Caco-2 (cell line): ENCODE measurements around the gene ADRA2C. TPM values are rescaled to one million over a fixed set of nuclear protein-coding genes. Genes with fewer than 3 reads are reported as not detected.
A peak's percentile ranks its signal among the peaks of the same experiment; 100 is the strongest.

Source experiments
- BruUV-seq: library from RNA; stranded (reverse); fragments of 400-500 nt; replicated peaks from 2 replicates; lab custom pipeline; 2021; lab: Mats Ljungman, UMichigan
- CTCF ChIA-PET: fragments of 300-600 bp; sonication (Branson Sonifier 250); formaldehyde crosslinking; loops from one replicate; lab custom pipeline; 2022; ENCODE audit warnings: antibody characterized with exemption; lab: Charles Lee
- POLR2A ChIA-PET: fragments of 300-600 bp; sonication (Branson Sonifier 250); formaldehyde crosslinking; loops from one replicate; lab custom pipeline; 2022; ENCODE audit warnings: antibody characterized with exemption; lab: Charles Lee
- DNase-seq, 2 experiments: peaks; one replicate each; pipeline versions ENCODE4 v3.0.0 to v3.0.0-alpha.2; 2020 to 2022
- H3K27me3 ChIP-seq: replicated peaks from 2 replicates; pipeline ENCODE4 v1.6.0; 2011; ENCODE audit warnings: low read length; ENCODE audit not compliant: control insufficient read depth, insufficient read depth
- H3K36me3 ChIP-seq: 2 replicates; pipeline ENCODE4 v1.5.1; 2011; ENCODE audit warnings: low read length; ENCODE audit not compliant: control insufficient read depth, insufficient read depth
- H3K4me1 ChIP-seq: fragments of 250-450 bp; sonication (Bioruptor Pico); 2 replicates; pipeline ENCODE4 v1.5.1; 2020; ENCODE audit warnings: mild to moderate bottlenecking
- H3K4me3 ChIP-seq: 2 replicates; pipeline ENCODE4 v1.5.1; 2011; ENCODE audit warnings: low read depth, mild to moderate bottlenecking, control low read depth, low read length
- H3K9me3 ChIP-seq: fragments of 250-450 bp; sonication (Bioruptor Pico); 2 replicates; pipeline ENCODE4 v1.5.1; 2020; ENCODE audit warnings: mild to moderate bottlenecking, moderate library complexity
- H3K27ac Mint-ChIP-seq: one replicate; pipeline ENCODE4 v1.8.0; 2022; ENCODE audit warnings: mixed read lengths; ENCODE audit not compliant: unreplicated experiment
- H3K27me3 Mint-ChIP-seq: one replicate; pipeline ENCODE4 v1.8.0; 2022; ENCODE audit warnings: mixed read lengths; ENCODE audit not compliant: insufficient read depth, unreplicated experiment
- H3K36me3 Mint-ChIP-seq: one replicate; pipeline ENCODE4 v1.8.0; 2022; ENCODE audit warnings: mild to moderate bottlenecking, mixed read lengths; ENCODE audit not compliant: insufficient read depth, unreplicated experiment
- H3K4me1 Mint-ChIP-seq: one replicate; pipeline ENCODE4 v1.8.0; 2022; ENCODE audit warnings: low read depth, mixed read lengths; ENCODE audit not compliant: unreplicated experiment
- H3K4me3 Mint-ChIP-seq: one replicate; pipeline ENCODE4 v1.8.0; 2022; ENCODE audit warnings: mild to moderate bottlenecking, moderate library complexity, mixed read lengths; ENCODE audit not compliant: unreplicated experiment
- H3K9me3 Mint-ChIP-seq: one replicate; pipeline ENCODE4 v1.8.0; 2022; ENCODE audit warnings: mixed read lengths; ENCODE audit not compliant: unreplicated experiment
- CTCF ChIP-seq, 2 experiments: fragments of 200-600 bp in 1 of 2; IDR thresholded peaks; 1 replicate in 1 of 2; 2 replicates in 1 of 2; pipeline versions ENCODE4 v1.5.1 to v1.8.0; 2011 to 2022; ENCODE audit warnings: antibody characterized with exemption in 1 of 2, control low read depth in 1 of 2, inconsistent platforms in 1 of 2, low read depth in 1 of 2, low read length in 1 of 2, mild to moderate bottlenecking in 1 of 2, moderate library complexity in 1 of 2; ENCODE audit not compliant: insufficient read depth in 1 of 2, severe bottlenecking in 1 of 2, unreplicated experiment in 1 of 2
- intact Hi-C: fragments of 100-400 bp; cut with micrococcal nuclease; formaldehyde crosslinking; loops from one replicate; pipeline ENCODE4 v1.10.0; 2022; ENCODE audit not compliant: unreplicated experiment
- total RNA-seq: library from RNA; stranded (reverse); gene quantifications from 2 replicates; pipeline ENCODE4 v1.2.3, GENCODE V29; 2022

ADRA2C gene
- total RNA-seq, 1 experiment from 2014 or later: 11.7 TPM

GRCh38 chr4:3752022-3752421 is 14.2 kb upstream of the ADRA2C start:
- Histone ChIP-seq H3K9me3 (no peaks in the 10 kb centered on the region), H3K36me3 (no peaks in the 10 kb centered on the region), H3K4me3 (no peak overlapping the region), H3K27me3 (no peaks in the 10 kb centered on the region), H3K4me1 (no peaks in the 10 kb centered on the region)
- H3K9me3 Mint-ChIP-seq: no peaks in the 10 kb centered on the region
- BruUV-seq: no TSS peak
- H3K4me1 Mint-ChIP-seq: no peaks in the 10 kb centered on the region
- no peak for DNase-seq
- peaks cover 15% of the 10 kb centered on the region for H3K27me3 Mint-ChIP-seq
- TF ChIP-seq CTCF (IDR thresholded peaks at IDR 0.05; ENCODE audit: insufficient read depth in 1 of 2, low read depth in 1 of 2, low read length in 1 of 2, severe bottlenecking in 1 of 2, unreplicated experiment in 1 of 2): no peak
- intact Hi-C loops: no loop called here
- no peak overlapping the region for H3K27ac Mint-ChIP-seq
- no peaks in the 10 kb centered on the region for H3K36me3 Mint-ChIP-seq
- ChIA-PET POLR2A (no interaction called here), CTCF (no interaction called here)
- H3K4me3 Mint-ChIP-seq: no peak overlapping the region

DNA sequence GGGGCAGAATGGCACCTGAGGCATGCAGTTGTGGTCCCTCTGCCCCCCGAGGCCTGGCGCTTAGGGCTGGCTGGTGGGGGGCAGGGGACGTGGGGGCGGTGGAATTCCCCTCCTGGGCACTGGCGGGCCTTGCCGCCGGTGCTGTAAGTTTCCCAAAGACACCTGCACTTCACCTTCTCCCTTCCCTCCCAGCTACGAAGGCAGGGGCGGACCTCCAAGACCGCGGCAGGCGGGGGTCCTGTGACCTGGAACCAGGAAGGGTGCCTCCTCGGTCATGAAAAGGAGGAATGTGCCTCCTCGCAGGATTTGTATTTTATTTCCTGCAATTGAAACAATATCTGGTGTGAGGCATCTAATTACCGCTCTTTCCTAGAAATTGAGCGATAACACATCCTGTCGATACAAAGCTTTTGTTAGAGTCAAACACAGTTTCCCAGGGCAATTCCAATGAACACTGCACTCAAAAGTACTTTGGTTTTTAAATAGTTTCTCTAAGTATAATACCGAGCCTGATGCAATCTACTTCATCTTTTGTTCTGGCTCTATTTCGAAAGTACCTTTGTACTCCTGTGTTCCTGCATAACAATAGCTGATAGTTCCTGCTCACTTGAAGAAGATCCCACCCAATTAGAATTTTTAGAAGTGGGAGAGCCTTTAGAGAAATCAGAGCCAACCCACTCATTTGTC is 12.3 kb upstream of the ADRA2C start:
- no peak overlapping the region for H3K4me3 Mint-ChIP-seq
- peaks cover 3% of the 10 kb centered on the region for H3K27me3 Mint-ChIP-seq

GRCh38 chr4:3756343-3757059 is 9.7 kb upstream of the ADRA2C start:
- POLR2A ChIA-PET: no interaction called here
- Histone ChIP-seq H3K9me3 (no peaks in the 10 kb centered on the region), H3K4me3 (no peak overlapping the region), H3K36me3 (no peaks in the 10 kb centered on the region), H3K27me3 (no peaks in the 10 kb centered on the region), H3K4me1 (no peaks in the 10 kb centered on the region)
- CTCF ChIA-PET: no interaction called here
- H3K27me3 Mint-ChIP-seq: no peaks in the 10 kb centered on the region
- intact Hi-C loops: no loop called here
- DNase-seq: peak in 1 of 2 experiments; percentile 25
- TF ChIP-seq CTCF (IDR thresholded peaks at IDR 0.05; ENCODE audit: insufficient read depth in 1 of 2, low read depth in 1 of 2, low read length in 1 of 2, severe bottlenecking in 1 of 2, unreplicated experiment in 1 of 2): no peak
- H3K36me3 Mint-ChIP-seq: no peaks in the 10 kb centered on the region
- H3K4me1 Mint-ChIP-seq: no peaks in the 10 kb centered on the region
- no TSS peak for BruUV-seq
- H3K9me3 Mint-ChIP-seq: no peaks in the 10 kb centered on the region
- no peak overlapping the region for H3K4me3 Mint-ChIP-seq
- no peak overlapping the region for H3K27ac Mint-ChIP-seq

More for the DNA sequence above, 12.3 kb upstream of the ADRA2C start:
- no peak for DNase-seq
- H3K4me1 ChIP-seq: no peaks in the 10 kb centered on the region
- ChIA-PET CTCF (interaction anchor here (1.1 kb wide), 1 partner anchor 12 kb away, joined by 4 read pairs; no protein-coding TSS in a partner anchor), POLR2A (no interaction called here)
- intact Hi-C loops: no loop called here
- Mint-ChIP-seq H3K36me3 (no peaks in the 10 kb centered on the region), H3K27ac (no peak overlapping the region), H3K4me1 (no peaks in the 10 kb centered on the region), H3K9me3 (no peaks in the 10 kb centered on the region)
- no peaks in the 10 kb centered on the region for H3K36me3 ChIP-seq
- H3K9me3 ChIP-seq: no peaks in the 10 kb centered on the region
- H3K27me3 ChIP-seq: no peaks in the 10 kb centered on the region
- no peak overlapping the region for H3K4me3 ChIP-seq
- no peak for TF ChIP-seq CTCF (IDR thresholded peaks at IDR 0.05; ENCODE audit: insufficient read depth in 1 of 2, low read depth in 1 of 2, low read length in 1 of 2, severe bottlenecking in 1 of 2, unreplicated experiment in 1 of 2)
- BruUV-seq: no TSS peak
